Astrocyte (in vitro differentiated cells and primary cell): ENCODE data around the gene FILIP1L. TPM values are rescaled to one million over a fixed set of nuclear protein-coding genes. Genes with fewer than 3 reads are reported as not detected.

ENCODE experiments used
- DNase-seq: peaks from one replicate; pipeline ENCODE4 v3.0.0-alpha.2; 2010; ENCODE audit warnings: low read depth
- FAIRE-seq: peaks from 2 replicates; lab custom pipeline; 2011; peaks lifted over from hg19 to GRCh38; lab: Jason Lieb, UNC
- H2AFZ ChIP-seq: 2 replicates; pipeline ENCODE4 v1.6.0; 2012; ENCODE audit warnings: low read depth, low read length, inconsistent platforms
- H3K27ac ChIP-seq: 2 replicates; pipeline ENCODE4 v1.5.1; 2011; ENCODE audit warnings: low read depth, low read length, inconsistent platforms
- H3K27me3 ChIP-seq: 2 replicates; pipeline ENCODE4 v1.6.0; 2011; ENCODE audit warnings: low read length, inconsistent platforms; ENCODE audit not compliant: insufficient read depth
- H3K36me3 ChIP-seq: 2 replicates; pipeline ENCODE4 v1.5.1; 2011; ENCODE audit warnings: low read length, inconsistent platforms; ENCODE audit not compliant: insufficient read depth
- H3K4me1 ChIP-seq: 2 replicates; pipeline ENCODE4 v1.5.1; 2011; ENCODE audit warnings: low read length, inconsistent platforms; ENCODE audit not compliant: insufficient read depth
- H3K4me2 ChIP-seq: 2 replicates; pipeline ENCODE4 v1.6.0; 2012; ENCODE audit warnings: low read length, inconsistent platforms
- H3K4me3 ChIP-seq: 2 replicates; pipeline ENCODE4 v1.5.1; 2011; ENCODE audit warnings: low read depth, mild to moderate bottlenecking, low read length, inconsistent platforms; ENCODE audit not compliant: insufficient read depth
- H3K79me2 ChIP-seq: 2 replicates; pipeline ENCODE4 v1.6.0; 2012; ENCODE audit warnings: mild to moderate bottlenecking, low read length, inconsistent platforms; ENCODE audit not compliant: insufficient read depth
- H3K9ac ChIP-seq: 2 replicates; pipeline ENCODE4 v1.6.0; 2012; ENCODE audit warnings: mild to moderate bottlenecking, low read length, inconsistent platforms
- H3K9me3 ChIP-seq: 2 replicates; pipeline ENCODE4 v1.5.1; 2012; ENCODE audit warnings: low read depth, mild to moderate bottlenecking, low read length, inconsistent platforms; ENCODE audit not compliant: insufficient read depth
- H4K20me1 ChIP-seq: 2 replicates; pipeline ENCODE4 v1.6.0; 2012; ENCODE audit warnings: low read length, inconsistent platforms; ENCODE audit not compliant: insufficient read depth
- H3K27ac Mint-ChIP-seq: one replicate; pipeline ENCODE4 v1.8.0; 2021; ENCODE audit warnings: mild to moderate bottlenecking, mixed read lengths; ENCODE audit not compliant: unreplicated experiment
- H3K27me3 Mint-ChIP-seq: one replicate; pipeline ENCODE4 v1.8.0; 2021; ENCODE audit warnings: low read depth, mixed read lengths; ENCODE audit not compliant: unreplicated experiment
- H3K36me3 Mint-ChIP-seq: one replicate; pipeline ENCODE4 v1.8.0; 2021; ENCODE audit warnings: low read depth, mixed read lengths; ENCODE audit not compliant: unreplicated experiment
- H3K4me1 Mint-ChIP-seq: one replicate; pipeline ENCODE4 v1.8.0; 2021; ENCODE audit warnings: low read depth, mixed read lengths; ENCODE audit not compliant: unreplicated experiment
- H3K4me3 Mint-ChIP-seq: one replicate; pipeline ENCODE4 v1.8.0; 2021; ENCODE audit warnings: mild to moderate bottlenecking, moderate library complexity, mixed read lengths; ENCODE audit not compliant: unreplicated experiment
- H3K9me3 Mint-ChIP-seq: one replicate; pipeline ENCODE4 v1.8.0; 2021; ENCODE audit warnings: mild to moderate bottlenecking, mixed read lengths; ENCODE audit not compliant: unreplicated experiment
- CTCF ChIP-seq: IDR thresholded peaks from 2 replicates; pipeline ENCODE4 v1.5.1; 2011; ENCODE audit warnings: low read depth, mild to moderate bottlenecking, inconsistent platforms, low read length, moderate library complexity; ENCODE audit not compliant: insufficient read depth
- EZH2 ChIP-seq: IDR thresholded peaks from 2 replicates; pipeline ENCODE4 v1.6.1; 2012; ENCODE audit warnings: mild to moderate bottlenecking, low read length, inconsistent platforms; ENCODE audit not compliant: insufficient read depth
- total RNA-seq: library from RNA; stranded (reverse); gene quantifications from 2 replicates; pipeline ENCODE4 v1.2.1, GENCODE V29; 2021

The FILIP1L gene
- total RNA-seq, 1 donor from 2014 or later = 209 TPM

- H3K4me1 ChIP-seq = peaks cover 16% of the 10 kb centered on the region
- H3K27me3 ChIP-seq = no peaks in the 10 kb centered on the region
- H3K27me3 Mint-ChIP-seq = no peaks in the 10 kb centered on the region
- DNase-seq (no peak), FAIRE-seq (no peak)
- no peak overlapping the region for H3K9ac ChIP-seq
- H3K4me1 Mint-ChIP-seq = peaks cover 44% of the 10 kb centered on the region
- peaks cover 4% of the 10 kb centered on the region for H3K36me3 Mint-ChIP-seq
- H3K27ac ChIP-seq = no peak overlapping the region
- H3K4me3 Mint-ChIP-seq = no peak overlapping the region
- peak overlapping the region; percentile 15 for H3K27ac Mint-ChIP-seq
- TF ChIP-seq EZH2 = no peak
- peaks cover 9% of the 10 kb centered on the region for H3K9me3 Mint-ChIP-seq
- no peaks in the 10 kb centered on the region for H3K79me2 ChIP-seq
- H2AFZ ChIP-seq = no peak overlapping the region
- H3K36me3 ChIP-seq = no peaks in the 10 kb centered on the region
- H3K4me2 ChIP-seq = no peak overlapping the region
- H4K20me1 ChIP-seq = no peaks in the 10 kb centered on the region
- H3K9me3 ChIP-seq = no peaks in the 10 kb centered on the region
- no peak overlapping the region for H3K4me3 ChIP-seq
Measured at GRCh38 chr3:100072326-100073048, 41.8 kb downstream of the FILIP1L start.

GRCh38 chr3:100069472-100069871, 44.8 kb downstream of the FILIP1L start:
- Histone ChIP-seq H3K27me3 (no peaks in the 10 kb centered on the region), H3K9ac (no peak overlapping the region), H3K4me2 (no peak overlapping the region), H2AFZ (no peak overlapping the region), H3K36me3 (no peaks in the 10 kb centered on the region), H3K4me1 (peaks cover 16% of the 10 kb centered on the region), H4K20me1 (no peaks in the 10 kb centered on the region), H3K79me2 (no peaks in the 10 kb centered on the region), H3K27ac (no peak overlapping the region), H3K4me3 (no peak overlapping the region), H3K9me3 (no peaks in the 10 kb centered on the region)
- no peak overlapping the region for H3K27ac Mint-ChIP-seq
- H3K36me3 Mint-ChIP-seq = peaks cover 4% of the 10 kb centered on the region
- DNase-seq = no peak
- H3K4me3 Mint-ChIP-seq = no peak overlapping the region
- H3K27me3 Mint-ChIP-seq = no peaks in the 10 kb centered on the region
- peaks cover 25% of the 10 kb centered on the region for H3K4me1 Mint-ChIP-seq
- no peak for FAIRE-seq
- TF ChIP-seq EZH2 (no peak), CTCF (no peak)
- peaks cover 9% of the 10 kb centered on the region for H3K9me3 Mint-ChIP-seq

GRCh38 chr3:100068826-100069225, 45.5 kb downstream of the FILIP1L start:
- FAIRE-seq (peak; percentile 89), DNase-seq (peak; percentile 67)
- H3K4me3 Mint-ChIP-seq = no peak overlapping the region
- H3K79me2 ChIP-seq = no peaks in the 10 kb centered on the region
- TF ChIP-seq CTCF (peak; percentile 69), EZH2 (no peak)
- no peak overlapping the region for H2AFZ ChIP-seq
- H3K36me3 ChIP-seq = no peaks in the 10 kb centered on the region
- no peak overlapping the region for H3K9ac ChIP-seq
- no peak overlapping the region for H3K27ac Mint-ChIP-seq
- no peak overlapping the region for H3K27ac ChIP-seq
- peaks cover 19% of the 10 kb centered on the region for H3K4me1 Mint-ChIP-seq
- no peaks in the 10 kb centered on the region for H3K27me3 ChIP-seq
- peaks cover 4% of the 10 kb centered on the region for H3K36me3 Mint-ChIP-seq
- peaks cover 9% of the 10 kb centered on the region for H3K4me1 ChIP-seq
- H3K9me3 Mint-ChIP-seq = peaks cover 9% of the 10 kb centered on the region
- H3K9me3 ChIP-seq = no peaks in the 10 kb centered on the region
- H3K4me3 ChIP-seq = no peak overlapping the region
- no peaks in the 10 kb centered on the region for H3K27me3 Mint-ChIP-seq
- no peak overlapping the region for H3K4me2 ChIP-seq
- H4K20me1 ChIP-seq = no peaks in the 10 kb centered on the region
